Vagina (tissue), 2 donors: ENCODE data around the gene ANKLE2. TPM values are rescaled to one million over a fixed set of nuclear protein-coding genes. Genes with fewer than 3 reads are reported as not detected.

Experiments
- DNase-seq, 2 donors: peaks; one replicate each; pipeline ENCODE4 v3.0.0-alpha.2; 2017; ENCODE audit errors: extremely low spot score in 2 of 2
- H3K27ac ChIP-seq: fragments of 200-600 bp; sonication (generic); one replicate; pipeline ENCODE4 v1.5.1; 2019
- H3K27me3 ChIP-seq: fragments of 200-600 bp; sonication (generic); one replicate; pipeline ENCODE4 v1.5.1; 2019
- H3K36me3 ChIP-seq, 2 donors: fragments of 200-600 bp; sonication (generic); one replicate each; pipeline ENCODE4 v1.5.1; 2017 to 2019
- H3K4me1 ChIP-seq: fragments of 200-600 bp; sonication (generic); one replicate; pipeline ENCODE4 v1.5.1; 2019
- H3K4me3 ChIP-seq, 2 donors: fragments of 200-600 bp; sonication (generic); 1 replicate in 1 of 2; 2 replicates in 1 of 2; pipeline ENCODE4 v1.5.1; 2016 to 2019
- H3K9me3 ChIP-seq: fragments of 200-600 bp; sonication (generic); one replicate; pipeline ENCODE4 v1.5.1; 2019
- CTCF ChIP-seq, 3 experiments: fragments of 450-650 bp in 2 of 3; fragments of 200-600 bp in 1 of 3; sonication (generic) in 1 of 3; IDR thresholded peaks; one replicate each; pipeline ENCODE4 v1.5.1; 2017 to 2019; ENCODE audit warnings: antibody characterized with exemption in 3 of 3, mild to moderate bottlenecking in 2 of 3, moderate library complexity in 2 of 3
- POLR2A ChIP-seq, 2 donors: fragments of 450-650 bp; IDR thresholded peaks; one replicate each; pipeline ENCODE4 v1.6.1; 2017; ENCODE audit warnings: antibody characterized with exemption in 2 of 2, mild to moderate bottlenecking in 2 of 2, moderate library complexity in 2 of 2
- POLR2AphosphoS5 ChIP-seq, 2 donors: sonication (generic); formaldehyde crosslinking; IDR thresholded peaks; one replicate each; pipeline ENCODE4 v1.9.0; 2017; ENCODE audit warnings: antibody characterized with exemption in 2 of 2, mild to moderate bottlenecking in 2 of 2, low read depth in 1 of 2; ENCODE audit not compliant: insufficient read depth in 1 of 2
- intact Hi-C: fragments of 100-400 bp; cut with DNase I; formaldehyde crosslinking; loops from one replicate; pipeline ENCODE4 v1.15.1; 2023
- total RNA-seq: library from RNA; depleted of rRNA; stranded (reverse); fragments of >200 nt; gene quantifications from one replicate; pipeline ENCODE4 v1.2.3, GENCODE V29; 2016

Gene ANKLE2
- total RNA-seq, 1 donor from 2014 or later: 63.1 TPM

- DNase-seq: no peak
- Histone ChIP-seq H3K36me3 (peaks cover 0 to 87% of the 10 kb centered on the region in 2 donors), H3K27ac (no peak overlapping the region), H3K9me3 (no peaks in the 10 kb centered on the region), H3K4me1 (no peaks in the 10 kb centered on the region), H3K4me3 (no peak overlapping the region), H3K27me3 (no peaks in the 10 kb centered on the region)
- no peak for TF ChIP-seq CTCF (IDR thresholded peaks at IDR 0.05)
- TF ChIP-seq POLR2A (IDR thresholded peaks at IDR 0.05): no peak
- TF ChIP-seq POLR2AphosphoS5 (IDR thresholded peaks at IDR 0.05; ENCODE audit: insufficient read depth in 1 of 2, low read depth in 1 of 2): no peak
- intact Hi-C loops: no loop called here
Measured at GRCh38 chr12:132803888-132804287, 42.3 kb upstream of the ANKLE2 start.

- no peak for DNase-seq
- H3K27me3 ChIP-seq: no peaks in the 10 kb centered on the region
- H3K27ac ChIP-seq: no peak overlapping the region
- no peaks in the 10 kb centered on the region for H3K4me1 ChIP-seq
- H3K36me3 ChIP-seq: peaks cover 0 to 87% of the 10 kb centered on the region in 2 donors
- intact Hi-C loops: no loop called here
- TF ChIP-seq POLR2AphosphoS5 (IDR thresholded peaks at IDR 0.05; ENCODE audit: insufficient read depth in 1 of 2, low read depth in 1 of 2) (no peak), POLR2A (IDR thresholded peaks at IDR 0.05) (no peak), CTCF (IDR thresholded peaks at IDR 0.05) (no peak)
- no peaks in the 10 kb centered on the region for H3K9me3 ChIP-seq
- H3K4me3 ChIP-seq: no peak overlapping the region
Measured at GRCh38 chr12:132803125-132803524, 41.5 kb upstream of the ANKLE2 start.

GRCh38 chr12:132801741-132802140, 40.1 kb upstream of the ANKLE2 start:
- TF ChIP-seq POLR2AphosphoS5 (IDR thresholded peaks at IDR 0.05; ENCODE audit: insufficient read depth in 1 of 2, low read depth in 1 of 2) (no peak), POLR2A (IDR thresholded peaks at IDR 0.05) (no peak), CTCF (IDR thresholded peaks at IDR 0.05) (no peak)
- no peaks in the 10 kb centered on the region for H3K4me1 ChIP-seq
- intact Hi-C loops: no loop called here
- H3K9me3 ChIP-seq: no peaks in the 10 kb centered on the region
- H3K27ac ChIP-seq: no peak overlapping the region
- no peak overlapping the region for H3K4me3 ChIP-seq
- peaks cover 4 to 87% of the 10 kb centered on the region in 2 donors for H3K36me3 ChIP-seq
- DNase-seq: no peak
- H3K27me3 ChIP-seq: no peaks in the 10 kb centered on the region

GRCh38 chr12:132798836-132799235, 37.2 kb upstream of the ANKLE2 start:
- H3K4me1 ChIP-seq: no peaks in the 10 kb centered on the region
- H3K27me3 ChIP-seq: no peaks in the 10 kb centered on the region
- no peak overlapping the region for H3K4me3 ChIP-seq
- H3K36me3 ChIP-seq: peaks cover 4 to 93% of the 10 kb centered on the region in 2 donors
- DNase-seq: no peak
- intact Hi-C loops: no loop called here
- H3K27ac ChIP-seq: no peak overlapping the region
- no peaks in the 10 kb centered on the region for H3K9me3 ChIP-seq
- no peak for TF ChIP-seq CTCF (IDR thresholded peaks at IDR 0.05)
- no peak for TF ChIP-seq POLR2AphosphoS5 (IDR thresholded peaks at IDR 0.05; ENCODE audit: insufficient read depth in 1 of 2, low read depth in 1 of 2)
- TF ChIP-seq POLR2A (IDR thresholded peaks at IDR 0.05): no peak

GRCh38 chr12:132797820-132798570, 36.4 kb upstream of the ANKLE2 start:
- Histone ChIP-seq H3K27ac (no peak overlapping the region), H3K4me1 (no peaks in the 10 kb centered on the region), H3K27me3 (no peaks in the 10 kb centered on the region), H3K4me3 (no peak overlapping the region), H3K9me3 (no peaks in the 10 kb centered on the region), H3K36me3 (peaks cover 4 to 88% of the 10 kb centered on the region in 2 donors)
- intact Hi-C loops: no loop called here
- TF ChIP-seq POLR2A (IDR thresholded peaks at IDR 0.05) (no peak), POLR2AphosphoS5 (IDR thresholded peaks at IDR 0.05; ENCODE audit: insufficient read depth in 1 of 2, low read depth in 1 of 2) (no peak), CTCF (IDR thresholded peaks at IDR 0.05) (no peak)
- DNase-seq: no peak
